ENCODE results near the gene MX1.

MX1 gene

DNA sequence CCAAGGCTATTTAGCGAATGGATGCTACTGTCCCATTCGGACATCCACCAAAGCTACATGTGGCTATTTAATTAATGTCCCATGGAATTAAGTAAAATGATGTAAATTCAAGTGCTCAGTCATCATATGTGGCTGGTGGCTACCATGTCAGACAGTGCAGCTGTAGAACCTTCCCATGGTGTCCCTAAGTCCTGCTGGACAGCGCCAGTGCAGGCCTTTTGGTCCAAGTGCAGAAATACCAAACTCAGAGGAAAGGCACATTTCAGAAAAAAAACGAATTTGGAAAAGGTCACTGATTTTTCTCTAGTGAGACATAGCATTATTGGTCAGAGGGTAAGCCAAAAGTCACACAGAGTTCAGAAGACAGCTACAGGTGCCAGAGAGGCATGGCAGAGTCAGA lies 64.3 kb downstream of the MX1 start:
- no peak overlapping the region for H3K4me3 ChIP-seq (ENCODE audit: low read depth, low read length)
- TF ChIP-seq, protein P1, sequence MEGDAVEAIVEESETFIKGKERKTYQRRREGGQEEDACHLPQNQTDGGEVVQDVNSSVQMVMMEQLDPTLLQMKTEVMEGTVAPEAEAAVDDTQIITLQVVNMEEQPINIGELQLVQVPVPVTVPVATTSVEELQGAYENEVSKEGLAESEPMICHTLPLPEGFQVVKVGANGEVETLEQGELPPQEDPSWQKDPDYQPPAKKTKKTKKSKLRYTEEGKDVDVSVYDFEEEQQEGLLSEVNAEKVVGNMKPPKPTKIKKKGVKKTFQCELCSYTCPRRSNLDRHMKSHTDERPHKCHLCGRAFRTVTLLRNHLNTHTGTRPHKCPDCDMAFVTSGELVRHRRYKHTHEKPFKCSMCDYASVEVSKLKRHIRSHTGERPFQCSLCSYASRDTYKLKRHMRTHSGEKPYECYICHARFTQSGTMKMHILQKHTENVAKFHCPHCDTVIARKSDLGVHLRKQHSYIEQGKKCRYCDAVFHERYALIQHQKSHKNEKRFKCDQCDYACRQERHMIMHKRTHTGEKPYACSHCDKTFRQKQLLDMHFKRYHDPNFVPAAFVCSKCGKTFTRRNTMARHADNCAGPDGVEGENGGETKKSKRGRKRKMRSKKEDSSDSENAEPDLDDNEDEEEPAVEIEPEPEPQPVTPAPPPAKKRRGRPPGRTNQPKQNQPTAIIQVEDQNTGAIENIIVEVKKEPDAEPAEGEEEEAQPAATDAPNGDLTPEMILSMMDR (IDR thresholded peaks at IDR 0.05; ENCODE audit: insufficient read depth, low read depth, low read length, missing control alignments) = no peak
- DNase-seq (ENCODE audit: low read depth) = no peak

DNA sequence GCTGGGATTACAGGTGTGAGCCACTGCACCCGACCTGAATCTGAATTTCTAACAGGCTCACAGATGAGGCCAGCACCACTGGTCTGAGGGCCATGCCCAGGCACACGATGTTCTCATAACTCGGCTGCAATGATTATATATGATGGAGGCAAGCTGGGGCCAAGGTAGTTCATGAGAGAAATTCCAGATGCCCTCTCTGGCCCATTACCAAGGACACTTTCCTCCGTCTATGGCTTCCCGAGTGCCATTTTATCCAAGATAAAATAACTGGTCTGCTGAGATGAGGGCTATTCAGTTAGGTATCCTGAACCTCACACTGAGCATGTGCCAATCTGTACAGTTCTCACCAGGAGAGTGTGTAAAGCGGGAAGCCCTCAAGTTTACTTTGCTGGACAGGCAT lies 65.4 kb downstream of the MX1 start:
- TF ChIP-seq, protein P1 (IDR thresholded peaks at IDR 0.05; ENCODE audit: insufficient read depth, low read depth, low read length, missing control alignments) = no peak
- DNase-seq (ENCODE audit: low read depth) = no peak
- H3K4me3 ChIP-seq (ENCODE audit: low read depth, low read length) = no peak overlapping the region

DNA sequence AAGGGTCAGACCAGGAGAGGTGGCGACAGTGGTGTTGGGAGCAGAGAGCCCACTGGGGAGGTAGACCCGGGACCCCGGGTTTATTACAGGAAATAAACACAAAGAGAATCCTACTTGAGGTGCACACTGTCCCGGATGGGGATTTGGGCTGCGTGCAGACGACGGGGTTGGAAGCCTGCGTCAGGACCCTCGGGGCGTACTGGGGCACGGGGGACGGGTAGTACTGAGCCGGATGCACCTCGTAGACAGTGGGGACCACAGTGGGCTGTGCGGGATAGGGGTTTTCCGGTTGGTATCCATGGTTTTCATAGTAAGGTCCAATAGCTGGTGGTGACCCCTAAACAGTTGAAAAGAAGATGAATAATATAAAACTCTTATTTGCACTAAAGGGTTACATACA lies 68.2 kb downstream of the MX1 start:
- no peak for DNase-seq (ENCODE audit: low read depth)
- no peak overlapping the region for H3K4me3 ChIP-seq (ENCODE audit: low read depth, low read length)
- TF ChIP-seq, protein P1 (IDR thresholded peaks at IDR 0.05; ENCODE audit: insufficient read depth, low read depth, low read length, missing control alignments) = no peak

DNA sequence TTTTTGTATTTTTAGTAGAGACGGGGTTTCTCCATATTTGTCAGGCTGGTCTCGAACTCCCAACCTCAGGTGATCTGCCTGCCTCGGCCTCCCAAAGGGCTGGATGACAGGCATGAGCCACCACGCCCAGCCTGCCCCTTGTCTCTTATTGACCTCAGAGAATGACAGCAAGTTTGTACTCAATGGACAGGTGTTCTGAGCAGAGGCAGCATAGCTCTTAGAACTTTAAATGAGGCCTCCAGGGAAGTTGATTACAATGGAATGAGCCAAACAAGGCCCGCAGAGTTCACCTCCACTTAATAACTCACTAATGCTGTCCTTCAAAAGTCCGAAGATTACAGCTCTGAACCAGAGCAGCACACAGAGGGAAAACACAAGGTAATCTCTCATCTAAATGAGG lies 71.0 kb downstream of the MX1 start:
- no peak overlapping the region for H3K4me3 ChIP-seq (ENCODE audit: low read depth, low read length)
- DNase-seq (ENCODE audit: low read depth) = no peak
- TF ChIP-seq, protein P1 (IDR thresholded peaks at IDR 0.05; ENCODE audit: insufficient read depth, low read depth, low read length, missing control alignments) = no peak

DNA sequence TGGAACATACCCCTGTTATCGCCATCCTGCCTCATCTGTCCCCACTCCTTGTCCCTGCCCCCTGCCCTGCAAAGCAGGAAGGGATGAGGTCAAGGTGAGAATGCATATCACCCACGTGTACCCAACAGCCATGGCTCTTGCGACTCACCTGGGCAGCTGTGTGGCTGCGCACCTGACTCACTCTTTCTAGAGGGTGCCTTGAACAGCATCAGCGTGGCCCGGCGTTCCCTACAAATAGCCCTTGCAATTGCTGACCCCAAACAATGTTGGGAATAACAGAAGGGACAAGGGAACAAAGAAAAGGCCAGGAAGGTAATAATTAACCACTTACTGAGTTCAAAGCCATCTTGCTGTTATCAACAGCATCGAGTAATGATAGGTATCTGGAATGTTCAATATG lies 71.7 kb downstream of the MX1 start:
- no peak for DNase-seq (ENCODE audit: low read depth)
- TF ChIP-seq, protein P1 (IDR thresholded peaks at IDR 0.05; ENCODE audit: insufficient read depth, low read depth, low read length, missing control alignments) = no peak
- H3K4me3 ChIP-seq (ENCODE audit: low read depth, low read length) = no peak overlapping the region

DNA sequence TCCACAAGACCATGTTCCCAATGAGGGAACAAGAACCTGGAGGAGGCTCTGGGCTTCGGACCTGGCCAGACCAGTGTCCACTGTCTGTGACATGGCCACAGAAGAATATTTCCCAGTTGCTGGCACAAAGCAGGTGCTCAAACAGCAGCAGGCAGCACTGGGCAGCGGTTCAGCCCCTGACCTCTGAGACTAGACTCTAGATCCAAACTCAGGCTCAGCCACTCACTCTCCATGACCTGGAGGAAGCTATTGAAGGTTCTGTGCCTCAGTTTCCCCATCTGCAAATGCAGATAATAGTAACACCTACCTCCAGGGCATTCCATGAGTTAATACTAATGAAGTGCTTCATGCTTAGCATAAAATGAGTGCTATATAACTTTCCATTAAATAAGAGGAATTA lies 73.9 kb downstream of the MX1 start:
- DNase-seq (ENCODE audit: low read depth) = no peak
- TF ChIP-seq, protein P1 (IDR thresholded peaks at IDR 0.05; ENCODE audit: insufficient read depth, low read depth, low read length, missing control alignments) = no peak
- no peak overlapping the region for H3K4me3 ChIP-seq (ENCODE audit: low read depth, low read length)

DNA sequence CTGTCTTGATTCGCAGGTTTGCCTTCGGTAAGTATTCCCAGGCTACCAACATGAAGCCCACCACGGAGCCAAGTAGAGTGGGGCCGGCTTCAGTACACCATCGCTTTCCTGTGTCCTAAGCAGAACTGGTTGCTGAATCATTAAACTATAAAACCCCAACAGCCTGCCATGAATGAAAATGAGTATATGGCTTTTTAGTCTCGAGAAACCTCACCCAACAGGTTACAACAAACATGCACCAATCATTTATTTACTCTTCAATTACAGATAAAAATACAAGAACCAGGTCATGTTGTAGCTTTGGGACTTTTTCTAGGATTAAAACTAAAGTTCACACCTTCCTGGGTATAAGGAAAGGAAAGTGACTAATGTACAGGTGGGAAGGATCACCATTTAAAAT lies 74.3 kb downstream of the MX1 start:
- H3K4me3 ChIP-seq (ENCODE audit: low read depth, low read length) = no peak overlapping the region
- DNase-seq (ENCODE audit: low read depth) = no peak
- TF ChIP-seq, protein P1 (IDR thresholded peaks at IDR 0.05; ENCODE audit: insufficient read depth, low read depth, low read length, missing control alignments) = no peak
